Activated CD8-positive, alpha-beta T cell treated with anti-CD3 and anti-CD28 coated beads for 36 hours (primary cell): ENCODE data around the gene RPL36. TPM values are rescaled to one million over a fixed set of nuclear protein-coding genes. Genes with fewer than 3 reads are reported as not detected.
"Not testable (repeated sequence)": the region's sequence is repeated elsewhere in the genome, so short reads cannot be mapped to it uniquely, and the experiment has no call there.

Experiments
- ATAC-seq: fragments of 200-7000 bp; cut with Tn5 transposase; one replicate; pipeline ENCODE4 v1.10.0; 2021; ENCODE audit warnings: mild to moderate bottlenecking, moderate library complexity
- CTCF ChIA-PET: fragments of 350-600 bp; sonication (Branson Sonifier 250); formaldehyde crosslinking; loops from one replicate; lab custom pipeline; 2021; ENCODE audit warnings: antibody characterized with exemption; lab: Charles Lee
- POLR2A ChIA-PET: fragments of 350-600 bp; sonication (Branson Sonifier 250); formaldehyde crosslinking; loops from one replicate; lab custom pipeline; 2021; ENCODE audit warnings: antibody characterized with exemption; lab: Charles Lee
- DNase-seq: peaks from one replicate; pipeline ENCODE4 v3.0.0-alpha.2; 2020
- H3K27ac Mint-ChIP-seq: one replicate; pipeline ENCODE4 v1.8.0; 2021; ENCODE audit warnings: mild to moderate bottlenecking, mixed read lengths
- H3K27me3 Mint-ChIP-seq: one replicate; pipeline ENCODE4 v1.8.0; 2021; ENCODE audit warnings: mixed read lengths
- H3K36me3 Mint-ChIP-seq: one replicate; pipeline ENCODE4 v1.8.0; 2021; ENCODE audit warnings: low read depth, mixed read lengths
- H3K4me1 Mint-ChIP-seq: one replicate; pipeline ENCODE4 v1.8.0; 2021; ENCODE audit warnings: low read depth, mixed read lengths
- H3K4me3 Mint-ChIP-seq: one replicate; pipeline ENCODE4 v1.8.0; 2021; ENCODE audit warnings: mild to moderate bottlenecking, moderate library complexity, mixed read lengths
- H3K9me3 Mint-ChIP-seq: one replicate; pipeline ENCODE4 v1.8.0; 2021; ENCODE audit warnings: mixed read lengths
- CTCF ChIP-seq: fragments of 200-600 bp; IDR thresholded peaks from one replicate; pipeline ENCODE4 v1.8.0; 2022; ENCODE audit warnings: antibody characterized with exemption, mild to moderate bottlenecking
- intact Hi-C: fragments of 100-400 bp; cut with micrococcal nuclease; formaldehyde crosslinking; loops from one replicate; pipeline ENCODE4 v1.10.0; 2022
- total RNA-seq, 2 experiments: library from RNA; stranded (reverse); gene quantifications; one replicate each; pipeline ENCODE4 v1.2.3, GENCODE V29; 2021

RPL36 gene
- total RNA-seq, 2 experiments from 2014 or later, result 1,711 to 1,715 TPM

DNA sequence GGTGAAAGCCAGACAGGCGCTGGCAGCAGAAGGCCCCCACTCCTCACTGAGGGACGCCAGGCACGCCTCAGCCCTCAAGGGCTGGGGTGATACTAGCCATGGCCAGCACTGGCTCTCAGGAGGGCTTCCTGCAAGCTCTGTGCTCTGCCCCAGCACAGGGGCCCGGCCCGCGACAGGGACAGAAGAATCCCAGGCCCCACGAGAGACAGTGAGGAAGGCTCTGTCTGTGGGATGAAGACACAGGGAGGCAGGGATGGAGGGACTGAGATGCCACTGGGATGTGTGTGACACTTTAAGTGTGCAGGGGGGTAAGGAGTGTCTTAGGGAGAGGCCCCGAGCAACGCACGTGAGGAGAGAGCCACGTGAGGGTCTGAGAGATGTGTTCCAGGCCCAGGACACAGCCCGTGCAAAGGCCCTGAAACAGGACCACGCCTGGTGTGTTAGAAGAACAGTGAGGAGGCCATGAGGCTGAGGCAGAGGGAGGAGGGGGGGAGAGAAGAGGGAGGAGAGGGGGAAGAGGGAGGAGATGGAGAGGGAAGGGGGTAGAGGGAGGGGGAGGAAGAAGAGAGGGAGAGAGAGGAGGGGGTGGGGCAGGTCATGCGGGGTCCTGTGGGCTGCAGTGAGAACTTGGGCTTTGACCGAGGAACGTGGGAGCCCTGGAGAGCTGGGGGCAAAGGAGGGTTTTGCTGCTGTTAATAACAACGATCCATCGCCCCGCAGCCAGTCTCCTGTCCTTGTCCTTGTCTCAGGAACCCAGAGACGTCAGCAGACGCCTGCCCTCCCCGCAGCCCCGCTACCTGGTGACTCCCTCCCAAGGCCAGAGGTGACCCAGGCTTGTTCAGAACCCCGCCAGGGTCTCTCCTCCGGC, 7.2 kb downstream of the RPL36 start:
- no peaks in the 10 kb centered on the region for H3K9me3 Mint-ChIP-seq
- peak overlapping the region; percentile 34 for H3K27ac Mint-ChIP-seq
- DNase-seq (no peak), ATAC-seq (no peak)
- intact Hi-C loops, result loop anchor here (10.0 kb wide), 1 partner anchor 98 kb away; the partner anchor contains the start of gene DUS3L
- POLR2A ChIA-PET, result interaction anchor here (1.1 to 20.6 kb wide), 2 partner anchors 15 to 206 kb away, joined by 3 to 516 read pairs; partner anchors contain the start of genes CATSPERD, LONP1 and NDUFA11
- peaks cover 7% of the 10 kb centered on the region for H3K4me1 Mint-ChIP-seq
- no peak for TF ChIP-seq CTCF
- no peaks in the 10 kb centered on the region for H3K27me3 Mint-ChIP-seq
- H3K4me3 Mint-ChIP-seq, result no peak overlapping the region
- H3K36me3 Mint-ChIP-seq, result peaks cover 53% of the 10 kb centered on the region
- CTCF ChIA-PET, result no interaction called here

DNA sequence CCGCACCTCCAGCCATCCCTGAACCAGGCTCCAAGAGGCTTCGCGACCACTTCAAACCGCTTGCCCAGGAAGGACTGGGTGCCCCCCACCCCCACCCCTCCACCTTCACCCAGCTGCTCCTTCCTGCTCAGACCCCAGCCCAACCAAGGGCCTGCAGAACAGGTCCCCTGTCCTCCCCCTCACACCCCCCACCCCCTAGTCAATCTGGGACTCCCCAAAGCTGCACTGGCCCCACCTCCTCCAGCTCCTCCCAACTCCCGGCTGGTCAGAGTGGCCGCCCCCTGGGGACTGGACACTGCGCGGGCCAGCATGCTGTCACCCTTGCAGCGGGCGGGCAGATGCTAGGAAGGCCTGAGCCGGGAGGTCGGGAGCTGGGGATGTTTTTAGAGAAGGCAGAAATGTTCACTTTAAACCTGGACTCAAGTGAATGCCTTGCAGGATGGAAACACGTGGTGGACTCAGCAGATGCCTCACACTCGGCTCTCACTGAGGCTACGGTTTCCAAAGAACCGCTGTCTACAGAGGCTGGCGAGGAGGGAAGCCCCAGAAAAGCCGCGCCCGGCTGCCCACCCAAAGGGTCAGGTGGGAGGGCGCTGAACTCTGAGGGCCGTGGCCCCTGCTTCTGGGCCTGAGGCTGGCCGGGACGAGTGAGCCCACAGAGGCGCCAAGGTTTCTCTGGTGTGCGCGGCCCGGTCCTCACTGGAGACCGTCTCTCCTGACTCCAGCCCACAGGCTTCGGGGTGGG, 8.0 kb downstream of the RPL36 start:
- no peaks in the 10 kb centered on the region for H3K27me3 Mint-ChIP-seq
- POLR2A ChIA-PET, result interaction anchor here (0.6 to 20.6 kb wide), 3 partner anchors 7 to 199 kb away, joined by 3 to 516 read pairs (median 14); partner anchors contain the start of genes CATSPERD, LONP1 and RPL36
- no peak for ATAC-seq
- no peak overlapping the region for H3K27ac Mint-ChIP-seq
- CTCF ChIA-PET, result no interaction called here
- intact Hi-C loops, result loop anchor here (10.0 kb wide), 1 partner anchor 97 kb away; the partner anchor contains the start of gene DUS3L
- DNase-seq, result no peak
- H3K4me1 Mint-ChIP-seq, result peaks cover 2% of the 10 kb centered on the region
- TF ChIP-seq CTCF, result no peak
- peaks cover 48% of the 10 kb centered on the region for H3K36me3 Mint-ChIP-seq
- H3K4me3 Mint-ChIP-seq, result no peak overlapping the region
- no peaks in the 10 kb centered on the region for H3K9me3 Mint-ChIP-seq

GRCh38 chr19:5698635-5699422, 8.7 kb downstream of the RPL36 start:
- H3K9me3 Mint-ChIP-seq, result no peaks in the 10 kb centered on the region
- DNase-seq, result no peak
- POLR2A ChIA-PET, result interaction anchor here (0.6 to 20.6 kb wide), 3 partner anchors 8 to 198 kb away, joined by 3 to 516 read pairs (median 14); partner anchors contain the start of genes CATSPERD, LONP1 and RPL36
- H3K36me3 Mint-ChIP-seq, result peaks cover 51% of the 10 kb centered on the region
- intact Hi-C loops, result loop anchor here (10.0 kb wide), 1 partner anchor 96 kb away; the partner anchor contains the start of gene DUS3L
- H3K4me1 Mint-ChIP-seq, result peaks cover 2% of the 10 kb centered on the region
- CTCF ChIA-PET, result interaction anchor here (1.4 to 2.2 kb wide), 3 partner anchors 9 to 13 kb away, joined by 5 to 11 read pairs (median 6); no protein-coding TSS in a partner anchor
- no peaks in the 10 kb centered on the region for H3K27me3 Mint-ChIP-seq
- TF ChIP-seq CTCF, result no peak
- no peak overlapping the region for H3K27ac Mint-ChIP-seq
- ATAC-seq, result no peak
- no peak overlapping the region for H3K4me3 Mint-ChIP-seq

- H3K36me3 Mint-ChIP-seq, result peaks cover 52% of the 10 kb centered on the region
These were observed 10.5 kb downstream of the RPL36 start for GRCh38 chr19:5700455-5701092.

GRCh38 chr19:5702053-5702410, 11.9 kb downstream of the RPL36 start:
- POLR2A ChIA-PET, result interaction anchor here (1.3 kb wide), 1 partner anchor 11 kb away, joined by 5 read pairs; no protein-coding TSS in a partner anchor
- H3K4me1 Mint-ChIP-seq, H3K27ac Mint-ChIP-seq, ATAC-seq, H3K4me3 Mint-ChIP-seq, DNase-seq, intact Hi-C loops, H3K27me3 Mint-ChIP-seq, H3K9me3 Mint-ChIP-seq, CTCF ChIA-PET: not testable (repeated sequence)
- peaks cover 56% of the 10 kb centered on the region for H3K36me3 Mint-ChIP-seq

More at GRCh38 chr19:5700455-5701092, 10.5 kb downstream of the RPL36 start:
- DNase-seq, result no peak
- ATAC-seq, result no peak
- Mint-ChIP-seq H3K27ac (no peak overlapping the region), H3K9me3 (no peaks in the 10 kb centered on the region), H3K27me3 (no peaks in the 10 kb centered on the region), H3K4me3 (no peak overlapping the region), H3K4me1 (no peaks in the 10 kb centered on the region)
- intact Hi-C loops, result no loop called here
- TF ChIP-seq CTCF, result no peak
- POLR2A ChIA-PET, result interaction anchor here (3.1 to 20.6 kb wide), 2 partner anchors 10 to 12 kb away, joined by 14 to 516 read pairs; partner anchors contain the start of genes CATSPERD, LONP1 and RPL36
- CTCF ChIA-PET, result interaction anchor here (2.0 to 2.2 kb wide), 2 partner anchors 11 kb away, joined by 6 to 11 read pairs; no protein-coding TSS in a partner anchor
